Stimulated activated CD4-positive, alpha-beta T cell treated with anti-CD3 and anti-CD28 coated beads, Interleukin-4, amount 100 ng/mL, for 24 hours (primary cell): ENCODE data around the gene CD55.
A peak's percentile ranks its signal among the peaks of the same experiment; 100 is the strongest.

Experiments
- DNase-seq: peaks from one replicate; pipeline ENCODE4 v3.0.0-alpha.2; 2020

CD55 gene, protein sequence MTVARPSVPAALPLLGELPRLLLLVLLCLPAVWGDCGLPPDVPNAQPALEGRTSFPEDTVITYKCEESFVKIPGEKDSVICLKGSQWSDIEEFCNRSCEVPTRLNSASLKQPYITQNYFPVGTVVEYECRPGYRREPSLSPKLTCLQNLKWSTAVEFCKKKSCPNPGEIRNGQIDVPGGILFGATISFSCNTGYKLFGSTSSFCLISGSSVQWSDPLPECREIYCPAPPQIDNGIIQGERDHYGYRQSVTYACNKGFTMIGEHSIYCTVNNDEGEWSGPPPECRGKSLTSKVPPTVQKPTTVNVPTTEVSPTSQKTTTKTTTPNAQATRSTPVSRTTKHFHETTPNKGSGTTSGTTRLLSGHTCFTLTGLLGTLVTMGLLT

DNA sequence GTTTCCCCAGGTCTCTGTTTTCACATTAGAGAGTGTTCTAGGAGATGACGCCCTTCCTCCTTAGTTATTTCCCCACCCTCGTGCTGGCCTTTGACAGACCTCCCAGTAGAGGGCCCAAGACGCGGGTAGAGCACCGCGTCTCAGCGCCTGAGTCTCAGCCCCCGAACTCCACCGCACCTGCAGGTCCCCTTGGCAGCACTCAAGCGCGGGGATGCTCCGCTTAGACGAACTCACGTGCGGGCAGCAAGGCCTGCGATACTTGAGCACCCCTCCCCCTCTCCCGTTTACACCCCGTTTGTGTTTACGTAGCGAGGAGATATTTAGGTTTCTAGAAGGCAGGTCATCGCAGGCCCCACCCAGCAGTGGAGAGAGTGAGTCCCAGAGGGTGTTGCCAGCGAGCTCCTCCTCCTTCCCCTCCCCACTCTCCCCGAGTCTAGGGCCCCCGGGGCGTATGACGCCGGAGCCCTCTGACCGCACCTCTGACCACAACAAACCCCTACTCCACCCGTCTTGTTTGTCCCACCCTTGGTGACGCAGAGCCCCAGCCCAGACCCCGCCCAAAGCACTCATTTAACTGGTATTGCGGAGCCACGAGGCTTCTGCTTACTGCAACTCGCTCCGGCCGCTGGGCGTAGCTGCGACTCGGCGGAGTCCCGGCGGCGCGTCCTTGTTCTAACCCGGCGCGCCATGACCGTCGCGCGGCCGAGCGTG, at the start of gene CD55:
Gene CD55, plus strand, starts transcription at position 600 of the 711 bp plus-strand sequence. Its CDS starts 88 bp downstream, at position 688.
- DNase-seq: peak; percentile 98

DNA sequence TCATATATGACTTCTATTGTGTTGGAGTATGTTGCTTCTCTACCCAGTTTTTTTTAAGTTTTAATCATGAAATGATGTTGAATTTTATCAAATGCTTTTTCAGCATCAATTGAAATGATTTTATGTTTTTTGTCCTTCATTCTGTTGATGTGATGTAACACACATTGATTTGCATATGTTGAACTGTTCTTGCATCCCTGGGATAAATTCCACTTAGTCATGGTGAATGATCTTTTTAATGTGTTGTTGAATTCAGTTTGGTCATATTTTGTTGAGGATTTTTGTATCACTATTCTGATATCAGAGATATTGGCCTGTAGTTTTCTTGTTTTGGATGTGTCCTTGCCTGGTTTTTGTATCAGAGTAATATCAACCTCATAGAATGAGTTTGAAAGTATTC, 46.6 kb upstream of the CD55 start:
- DNase-seq: no peak

DNA sequence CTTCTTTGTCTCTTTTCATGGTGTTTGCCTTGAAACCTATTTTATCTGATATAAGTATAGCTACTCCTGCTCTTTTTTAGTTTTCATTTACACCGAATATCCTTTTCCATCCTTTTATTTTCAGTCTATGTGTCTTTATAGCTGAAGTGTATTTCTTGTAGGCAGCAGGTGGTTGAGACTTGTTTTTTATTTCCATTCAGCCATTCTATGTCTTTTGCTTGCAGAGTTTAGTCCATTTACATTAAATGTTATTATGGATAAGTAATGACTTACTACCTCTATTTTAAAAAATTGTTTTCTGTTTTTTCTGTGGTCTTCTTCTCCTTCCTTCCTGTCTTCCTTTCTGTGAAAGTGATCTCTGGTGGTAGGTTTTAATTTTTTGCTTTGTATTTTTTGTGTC, 45.0 kb upstream of the CD55 start:
- no peak for DNase-seq

DNA sequence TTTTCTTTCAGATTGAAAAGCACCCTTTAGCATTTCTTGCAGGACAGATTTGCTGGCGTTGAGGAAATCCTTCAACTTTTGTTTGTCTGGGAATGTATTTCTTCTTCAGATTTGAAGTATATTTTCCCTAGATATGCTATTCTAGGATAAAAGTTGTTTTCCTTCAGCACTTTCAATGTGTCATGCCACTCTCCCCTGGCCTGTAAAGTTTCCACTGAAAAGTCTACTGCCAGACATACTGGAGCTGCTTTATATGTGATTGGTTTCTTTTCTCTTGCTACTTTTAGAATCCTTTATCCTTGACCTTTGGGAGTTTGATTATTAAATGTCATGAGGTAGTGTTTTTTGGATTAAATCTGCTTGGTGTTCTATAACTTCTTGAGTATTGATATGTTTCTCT, 44.2 kb upstream of the CD55 start:
- no peak for DNase-seq

DNA sequence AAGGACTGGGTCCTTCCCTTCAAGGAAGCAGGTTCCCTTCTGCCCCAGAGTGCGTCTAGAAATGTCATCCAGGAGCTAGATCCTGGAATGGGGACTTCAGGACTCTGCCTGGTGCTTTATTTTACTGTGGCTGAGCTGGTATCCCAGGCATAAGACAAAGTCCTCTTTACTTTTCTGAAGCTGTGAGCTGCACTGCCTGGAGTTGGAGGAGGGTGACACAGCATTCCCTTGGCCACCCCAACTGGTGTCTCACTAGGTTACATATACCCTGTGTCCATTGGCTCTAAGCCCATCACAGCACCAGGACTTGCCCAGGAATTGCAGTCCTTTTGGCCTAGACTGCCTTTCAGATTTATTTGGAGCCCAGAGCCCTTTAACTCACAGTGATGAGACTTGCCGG, 41.8 kb upstream of the CD55 start:
- no peak for DNase-seq

DNA sequence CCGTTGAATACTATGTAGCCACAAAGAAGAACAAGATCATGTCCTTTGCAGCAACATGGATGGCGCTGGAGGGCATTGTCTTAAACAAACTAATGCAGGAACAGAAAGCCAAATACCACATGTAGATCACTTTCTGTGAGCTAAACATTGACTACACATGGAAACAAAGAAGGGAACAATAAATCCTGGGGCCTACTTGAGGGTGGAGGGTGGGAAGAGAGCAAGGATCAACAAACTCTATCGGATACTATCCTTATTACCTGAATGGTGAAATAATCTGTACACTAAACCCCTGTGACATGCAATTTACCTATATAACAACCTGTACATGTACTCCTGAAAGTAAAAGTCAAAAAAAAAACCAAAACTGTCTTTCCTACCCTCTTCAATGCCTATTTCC, 40.8 kb upstream of the CD55 start:
- no peak for DNase-seq

DNA sequence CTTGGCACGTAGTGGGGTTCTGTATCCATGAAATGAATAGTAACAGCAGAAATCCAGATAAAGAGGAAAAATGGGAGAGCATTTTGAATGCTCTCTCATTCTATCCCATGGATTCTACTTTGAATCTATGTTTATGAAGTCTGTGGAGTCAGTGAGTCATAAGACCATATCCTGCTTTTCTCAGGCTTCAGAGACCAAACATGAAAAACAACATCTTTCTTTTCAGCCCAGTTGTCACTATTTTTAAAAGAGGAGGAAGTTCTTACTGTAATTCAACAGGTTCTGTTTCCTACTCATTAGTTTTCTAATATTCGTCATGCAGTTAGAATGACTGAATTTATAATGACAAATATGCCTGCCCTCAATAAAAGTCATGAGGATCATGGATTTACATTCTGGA, 39.4 kb upstream of the CD55 start:
- no peak for DNase-seq

DNA sequence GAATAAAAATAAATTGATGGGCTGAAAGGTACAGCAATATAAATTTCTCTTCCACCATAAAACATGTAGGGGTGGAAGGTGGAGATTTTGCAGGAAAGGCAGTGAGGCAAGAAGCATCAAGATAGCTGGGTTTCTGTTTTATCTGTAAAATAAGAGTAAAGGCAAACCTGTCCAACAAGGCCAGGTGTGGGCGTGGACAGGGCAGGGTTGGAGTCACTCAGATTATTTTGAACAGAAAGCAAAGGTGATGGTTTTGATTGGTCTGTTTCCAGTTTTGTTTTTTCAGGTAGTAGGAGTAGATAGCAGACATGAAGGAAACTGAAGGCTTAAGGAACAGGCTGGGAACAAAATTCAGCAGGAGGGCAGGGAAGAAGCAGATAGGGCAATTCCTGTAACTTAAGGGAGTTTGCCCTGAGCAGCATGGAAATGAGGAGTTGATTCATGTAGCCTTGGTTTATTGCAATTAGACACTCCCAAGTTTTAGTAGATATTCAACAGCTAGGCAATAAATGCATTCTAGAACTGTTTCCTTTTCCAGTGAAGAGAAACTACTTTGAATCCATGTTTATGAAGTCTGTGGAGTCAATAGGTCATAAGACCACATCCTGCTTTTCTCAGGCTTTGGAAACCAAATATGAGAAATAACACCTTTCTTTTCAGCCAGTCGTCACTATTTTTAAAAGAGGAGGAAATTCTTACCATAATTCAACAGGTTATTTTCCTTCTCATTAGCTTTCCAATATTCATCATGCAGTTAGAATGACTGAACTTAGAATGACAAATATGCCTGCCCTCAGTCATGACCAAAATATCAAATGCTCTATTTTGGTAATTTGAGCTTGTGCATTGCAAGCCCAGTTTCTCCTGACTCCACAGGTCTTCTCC, 38.7 kb upstream of the CD55 start:
- DNase-seq: no peak

DNA sequence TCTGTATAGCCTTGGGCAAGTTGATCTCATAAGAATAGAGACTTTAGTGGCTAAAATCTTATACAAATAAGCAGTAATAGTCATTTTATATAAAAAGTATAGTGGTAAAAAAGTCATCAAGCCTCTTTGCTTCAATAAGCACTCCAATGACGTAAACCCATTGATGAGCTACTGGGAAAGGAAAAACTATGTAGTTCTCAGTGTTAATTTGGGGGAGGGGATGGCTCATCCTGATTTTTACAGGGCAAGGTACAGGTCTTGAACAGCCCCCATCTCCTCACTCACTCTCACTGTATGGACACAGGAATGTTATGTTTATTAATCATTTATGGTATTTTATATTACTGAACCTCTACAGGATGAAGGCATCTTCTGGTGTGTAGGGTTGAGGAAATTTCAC, 38.1 kb upstream of the CD55 start:
- DNase-seq: no peak

DNA sequence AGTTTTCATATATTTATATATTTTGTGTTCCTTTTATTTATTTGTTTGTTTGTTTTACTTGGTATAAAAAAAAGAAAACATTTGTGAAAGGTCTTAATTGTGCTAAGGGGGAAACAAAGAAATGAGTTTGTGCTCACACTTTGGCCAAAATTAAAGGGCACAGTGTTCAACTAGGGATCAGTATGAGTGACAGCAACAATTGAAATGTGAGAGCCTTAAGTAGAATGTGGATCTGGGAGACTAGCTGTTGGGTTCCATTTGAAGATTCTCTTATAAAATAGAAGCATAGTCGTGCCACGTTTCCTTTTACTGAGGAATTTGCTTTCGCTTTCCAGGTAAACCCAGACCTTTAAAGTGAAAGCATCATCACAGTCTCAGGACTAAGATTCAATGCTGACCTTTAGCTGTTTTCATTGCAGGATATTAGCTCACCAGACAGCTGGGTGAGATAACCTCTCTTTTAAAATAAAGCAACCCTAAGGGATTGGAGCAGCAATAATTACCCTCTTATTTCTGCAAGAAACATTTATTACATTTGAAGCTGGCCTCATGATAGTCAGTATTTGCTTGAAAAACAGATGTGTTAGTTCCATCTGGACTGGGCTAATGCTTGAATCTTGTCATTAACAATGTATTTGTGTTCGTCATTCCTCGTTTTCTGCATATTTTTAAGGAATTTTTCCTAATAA, 37.1 kb upstream of the CD55 start:
- no peak for DNase-seq

DNA sequence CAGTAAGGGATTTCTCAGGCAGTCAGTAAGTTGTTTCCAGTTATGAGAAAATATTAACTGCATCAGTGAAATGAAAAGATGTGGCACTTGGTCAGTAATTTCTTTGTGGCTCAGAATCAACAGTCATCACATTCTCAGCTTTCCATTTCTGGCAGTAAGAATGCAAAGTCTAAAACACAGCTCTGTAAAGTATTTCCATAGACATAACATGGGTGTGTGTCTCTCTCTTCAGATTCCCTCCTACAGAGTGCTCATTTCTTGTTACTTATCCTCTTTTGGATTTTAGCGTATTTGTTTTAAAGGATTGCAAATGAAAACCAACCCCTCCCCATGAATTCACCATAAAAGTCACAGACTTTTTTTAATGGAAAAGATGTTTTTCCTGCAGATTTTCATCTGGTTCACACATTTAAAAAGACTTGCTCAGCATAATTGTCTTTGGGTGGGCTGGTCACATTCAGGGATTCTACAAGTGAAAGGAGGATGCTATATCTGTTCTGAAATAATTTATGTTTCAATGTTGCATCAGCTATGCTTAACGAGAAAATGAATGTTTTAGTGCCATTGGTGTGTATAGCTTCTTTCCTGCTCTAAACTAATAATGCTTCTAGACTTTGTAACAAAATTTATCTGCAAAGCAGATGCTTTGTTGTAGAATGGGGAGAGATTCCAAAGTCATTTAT, 34.6 kb upstream of the CD55 start:
- DNase-seq: no peak

DNA sequence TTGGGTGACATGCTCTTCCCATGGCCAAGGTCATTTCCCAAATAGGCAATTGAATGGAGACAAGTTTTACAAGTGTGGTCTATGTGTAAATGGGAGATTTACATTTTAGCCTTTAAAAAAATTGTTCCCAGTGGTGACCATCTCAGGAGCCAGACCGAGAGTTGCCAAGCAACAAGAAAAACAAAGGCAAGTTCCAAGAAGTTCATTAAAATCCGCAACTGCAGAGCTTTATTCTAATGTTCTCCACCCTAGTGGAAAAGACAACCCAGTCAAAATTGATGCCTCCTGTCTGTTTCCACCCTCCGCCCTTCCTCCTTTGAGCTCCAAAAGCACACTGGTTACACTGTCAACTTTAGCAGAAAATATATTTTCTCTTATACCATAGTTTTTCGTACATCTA, 33.2 kb upstream of the CD55 start:
- DNase-seq: no peak

DNA sequence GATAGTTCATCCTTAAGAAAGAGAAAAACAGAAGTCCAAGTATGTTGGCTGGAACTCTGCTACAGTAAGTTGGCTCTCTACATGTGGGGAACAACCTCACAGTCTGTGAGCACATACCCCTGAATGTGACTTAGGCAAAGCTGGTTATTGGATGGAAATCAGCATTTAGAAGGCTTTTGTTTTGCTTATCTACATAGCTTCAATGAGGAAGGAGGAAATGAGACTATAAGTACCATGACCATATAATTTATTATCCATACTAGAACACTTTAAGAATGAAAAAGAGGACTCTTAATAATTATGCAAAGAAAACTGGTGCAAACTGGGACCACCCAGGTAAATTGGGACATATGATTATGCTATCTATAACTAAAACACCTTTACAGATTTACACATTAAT, 31.7 kb upstream of the CD55 start:
- DNase-seq: no peak

DNA sequence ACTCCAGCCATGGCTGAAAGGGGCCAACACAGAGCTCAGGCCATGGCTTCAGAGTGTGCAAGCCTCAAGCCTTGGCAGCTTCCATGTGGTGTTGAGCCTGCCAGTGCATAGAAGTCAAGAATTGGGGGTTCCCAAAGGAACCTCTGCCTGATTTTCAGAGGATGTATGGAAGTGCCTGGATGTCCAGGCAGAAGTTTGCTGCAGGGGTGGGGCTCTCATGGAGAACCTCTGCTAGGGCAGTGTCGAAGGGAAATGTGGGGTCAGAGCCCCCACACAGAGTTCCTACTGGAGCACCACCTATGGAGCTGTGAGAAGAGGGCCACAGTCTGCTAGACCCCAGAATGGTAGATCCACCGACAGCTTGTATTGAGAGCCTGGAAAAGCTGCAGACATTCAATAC, 29.8 kb upstream of the CD55 start:
- DNase-seq: no peak

DNA sequence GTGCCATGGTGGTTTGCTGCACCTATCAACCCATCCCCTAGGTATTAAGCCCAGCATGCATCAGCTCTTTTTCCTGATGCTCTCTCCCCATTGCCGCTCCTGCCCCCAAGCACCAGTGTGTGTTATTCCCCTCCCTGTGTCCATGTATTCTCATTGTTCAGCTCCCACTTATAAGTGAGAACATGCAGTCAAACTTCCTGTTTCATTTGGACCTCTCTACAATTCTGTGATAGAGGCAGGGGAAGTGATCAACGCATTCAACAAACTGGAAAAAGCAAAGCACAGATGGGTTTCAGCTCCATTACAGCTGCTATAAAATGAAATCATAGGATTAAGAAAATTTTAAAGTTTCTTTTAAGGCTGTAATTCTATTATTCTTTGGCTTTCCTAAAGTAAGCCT, 23.3 kb upstream of the CD55 start:
- DNase-seq: no peak

DNA sequence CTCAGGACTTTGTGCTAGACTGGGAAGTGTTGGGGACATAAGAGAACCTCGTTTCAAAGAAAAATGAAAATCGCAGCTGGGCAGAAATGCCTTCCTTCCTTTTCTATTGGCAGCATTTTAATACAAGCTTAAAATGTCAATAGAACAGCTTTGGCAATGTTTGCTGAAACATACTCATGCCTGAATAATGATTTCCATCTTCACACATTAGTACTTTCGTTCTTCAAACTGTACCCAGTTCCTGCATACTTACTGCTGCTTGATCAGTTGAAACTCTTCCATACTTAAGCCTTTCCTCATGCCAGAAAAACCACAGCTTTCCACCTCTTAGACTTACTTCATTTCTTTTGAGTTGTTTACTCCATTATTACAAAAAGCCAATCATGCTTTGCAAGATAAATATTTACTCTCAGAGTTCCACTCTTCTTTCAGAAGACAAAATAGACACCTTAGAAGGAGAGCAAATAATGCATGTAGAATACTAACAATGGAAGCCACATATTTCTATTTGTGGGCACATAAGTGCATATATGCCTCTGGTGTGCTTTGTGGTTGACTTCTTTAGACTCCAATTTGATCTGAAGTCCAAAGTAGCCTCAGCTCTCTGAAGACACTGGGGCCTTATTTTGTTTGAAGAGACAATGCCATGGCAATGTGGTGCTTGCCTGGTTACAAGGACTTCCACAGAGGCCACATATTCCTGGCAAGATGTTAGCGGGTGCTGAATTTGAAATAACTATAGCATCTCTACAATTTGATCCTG, 22.7 kb upstream of the CD55 start:
- no peak for DNase-seq

DNA sequence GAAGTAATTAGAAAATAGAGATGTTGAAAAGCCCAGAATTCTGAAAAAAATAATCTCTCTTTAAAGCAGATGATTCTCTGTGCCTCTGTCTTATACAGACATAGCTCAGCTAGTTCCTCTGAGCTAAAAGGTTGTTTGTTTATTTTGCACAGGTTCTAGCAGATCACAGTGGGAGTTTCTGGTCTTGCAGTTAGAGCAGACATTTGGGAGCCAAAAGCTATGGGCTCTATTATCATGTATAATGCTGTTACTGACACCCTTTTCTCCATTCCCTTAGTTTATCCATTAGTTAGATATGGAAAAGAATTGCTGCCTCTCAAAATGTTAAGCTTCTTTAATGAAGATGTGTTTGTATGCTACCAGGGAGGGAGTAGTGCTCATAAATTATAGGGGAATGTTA, 20.5 kb upstream of the CD55 start:
- no peak for DNase-seq

DNA sequence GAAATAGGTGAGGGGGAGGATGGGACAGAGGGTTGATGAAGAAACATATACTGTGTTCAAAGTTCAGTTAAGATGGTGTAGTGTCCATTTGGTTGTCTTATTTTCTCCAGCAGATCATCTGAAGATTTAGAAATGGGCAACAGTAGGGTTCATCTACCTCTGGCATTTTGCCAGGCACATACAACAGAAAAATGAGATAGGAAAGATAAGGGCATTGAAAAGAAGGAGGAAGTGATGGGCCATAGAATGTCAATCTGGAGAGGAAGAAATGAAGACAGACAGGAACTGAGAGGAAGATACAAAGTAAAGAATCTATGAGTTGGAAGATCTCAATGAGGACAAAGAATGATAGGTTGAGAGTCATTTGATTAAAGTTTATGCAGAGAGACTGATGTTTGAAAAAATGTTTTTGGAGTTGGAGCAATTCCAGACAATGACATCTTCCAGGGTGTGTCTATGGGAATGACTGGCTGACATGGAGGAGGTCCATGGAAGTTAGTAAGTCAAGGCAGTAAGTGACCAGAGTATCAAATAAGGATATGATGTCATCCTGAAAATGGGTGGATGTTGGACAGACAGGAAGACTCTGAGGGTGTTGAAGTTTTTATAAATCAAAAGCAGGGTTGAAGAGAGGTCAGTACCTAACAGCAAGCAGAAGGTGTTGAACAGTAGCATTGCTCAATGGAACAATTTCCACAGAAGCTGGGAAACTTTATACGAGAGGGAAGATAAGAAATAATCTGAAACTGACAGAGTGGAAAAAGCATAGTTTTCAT, 18.7 kb upstream of the CD55 start:
- no peak for DNase-seq

DNA sequence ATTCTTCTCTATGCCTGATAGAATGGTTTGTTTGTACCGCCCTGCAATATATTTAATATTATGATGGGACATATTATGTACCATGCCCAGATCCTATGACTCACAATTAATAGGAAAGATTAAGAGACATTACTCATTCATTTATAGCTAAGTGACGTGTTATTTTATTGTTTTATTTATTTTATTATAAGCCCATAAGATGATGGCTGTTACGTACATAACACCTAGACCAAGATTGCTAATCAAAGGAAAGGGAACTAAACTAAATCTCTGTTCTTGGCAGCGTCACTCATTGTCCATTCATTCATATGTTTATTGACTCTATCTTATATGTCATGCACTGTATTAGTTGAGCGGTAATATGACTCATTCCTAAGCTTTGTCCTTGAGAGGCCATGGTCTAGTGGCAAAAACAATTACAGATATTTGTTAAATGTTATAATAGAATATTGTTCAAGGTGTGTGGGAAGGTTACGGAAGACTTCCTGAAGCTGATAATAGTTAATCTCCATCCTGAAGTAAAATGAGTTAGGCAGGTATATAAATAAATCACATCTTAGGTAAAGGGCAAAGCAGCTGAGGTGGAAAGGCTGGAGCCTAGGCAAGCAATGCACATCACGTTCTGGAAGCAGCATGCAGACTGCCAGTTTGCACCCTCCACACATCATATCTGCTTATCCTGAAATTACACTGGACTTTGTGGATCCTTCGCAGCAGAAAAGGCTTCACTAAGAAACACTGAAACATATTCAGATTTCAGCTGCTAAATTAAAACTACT, 16.6 kb upstream of the CD55 start:
- DNase-seq: no peak

DNA sequence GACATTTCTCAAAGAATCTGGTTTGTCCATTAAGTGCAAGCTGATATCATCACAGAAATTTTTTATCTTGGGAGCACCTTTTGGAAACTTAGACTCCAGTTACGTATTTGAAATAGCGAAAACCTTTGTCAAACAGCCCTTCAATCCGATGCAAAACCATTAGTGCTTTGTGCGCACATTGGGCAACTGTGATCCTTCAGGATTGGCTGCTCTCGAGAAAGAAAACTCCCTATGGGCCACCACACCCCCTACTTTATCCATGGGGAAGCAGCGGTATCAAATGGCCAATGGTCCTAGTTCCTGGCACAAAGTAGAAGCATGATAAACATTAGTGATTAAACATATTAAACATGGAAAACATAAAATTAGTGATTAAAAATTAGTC, 16.0 kb upstream of the CD55 start:
- DNase-seq: no peak
